Activated naive CD8-positive, alpha-beta T cell treated with anti-CD3 and anti-CD28 coated beads for 36 hours (primary cell): ENCODE measurements around the gene AGBL3. TPM values are rescaled to one million over a fixed set of nuclear protein-coding genes. Genes with fewer than 3 reads are reported as not detected.

Experiments used
- DNase-seq: peaks from one replicate; pipeline ENCODE4 v3.0.0; 2021
- H3K27ac Mint-ChIP-seq: one replicate; pipeline ENCODE4 v1.8.0; 2022; ENCODE audit warnings: mild to moderate bottlenecking, moderate library complexity, mixed read lengths
- H3K27me3 Mint-ChIP-seq: one replicate; pipeline ENCODE4 v1.8.0; 2022; ENCODE audit warnings: mild to moderate bottlenecking, mixed read lengths
- H3K36me3 Mint-ChIP-seq: one replicate; pipeline ENCODE4 v1.8.0; 2021; ENCODE audit warnings: mild to moderate bottlenecking, mixed read lengths
- H3K4me1 Mint-ChIP-seq: one replicate; pipeline ENCODE4 v1.8.0; 2021; ENCODE audit warnings: mixed read lengths
- H3K4me3 Mint-ChIP-seq: one replicate; pipeline ENCODE4 v1.8.0; 2022; ENCODE audit warnings: mild to moderate bottlenecking, moderate library complexity, mixed read lengths
- H3K9me3 Mint-ChIP-seq: one replicate; pipeline ENCODE4 v1.8.0; 2022; ENCODE audit warnings: mixed read lengths
- total RNA-seq, 2 experiments: library from RNA; stranded (reverse); gene quantifications; one replicate each; pipeline ENCODE4 v1.2.3, GENCODE V29; 2021

The AGBL3 gene
- 1 to 10 TPM; 2.2 to 3.6 TPM for total RNA-seq

DNA sequence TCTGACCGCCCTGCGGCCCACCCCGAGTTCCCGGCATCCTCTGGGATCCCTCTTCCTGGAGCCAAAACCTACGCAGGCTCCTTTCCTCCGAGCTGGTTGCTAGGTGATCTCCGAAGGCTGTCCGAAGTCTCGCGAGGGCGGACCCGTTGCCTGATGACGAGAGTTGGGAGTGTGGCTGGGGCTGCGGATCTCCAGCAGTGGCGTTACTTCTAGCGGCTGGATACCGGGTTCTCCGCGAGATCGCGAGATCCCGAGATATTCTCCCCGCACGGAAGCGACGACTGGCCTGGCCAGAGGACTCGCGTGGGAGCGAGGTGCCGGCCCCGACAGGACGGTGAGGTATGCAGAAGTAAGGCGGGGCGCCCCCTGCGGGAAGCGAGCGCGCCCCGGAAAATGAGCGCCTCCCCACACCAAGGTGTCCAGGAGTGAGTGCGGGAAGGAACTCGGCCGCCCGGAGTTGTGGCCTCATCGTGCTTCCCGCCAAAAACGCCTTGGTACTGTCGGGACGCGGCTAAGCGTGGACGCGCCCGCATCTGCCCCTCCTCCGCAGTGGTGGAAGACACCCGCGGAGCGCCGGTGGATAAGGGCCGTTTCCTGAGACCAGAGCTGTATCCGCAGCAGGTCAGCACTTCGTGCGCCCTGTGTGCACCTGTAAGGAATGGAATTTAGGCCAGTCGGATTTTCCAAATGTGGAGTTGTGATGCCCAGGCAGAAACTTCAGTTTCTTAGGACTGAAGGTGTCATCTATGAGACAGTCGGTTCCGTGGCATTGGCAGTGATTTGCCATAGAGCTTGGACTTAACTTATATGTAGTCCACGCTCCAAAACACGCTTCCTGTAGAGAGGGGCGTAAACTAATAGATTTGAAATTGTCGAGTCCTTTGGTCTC is at the start of gene AGBL3:
Gene AGBL3 (plus strand): TSS at position 146 of the 889 bp plus-strand sequence. CDS start 1,426 bp downstream, outside the sequence.
- H3K9me3 Mint-ChIP-seq, result no peaks in the 10 kb centered on the region
- H3K36me3 Mint-ChIP-seq, result peaks cover 25% of the 10 kb centered on the region
- peak within 1 kb of the TSS; percentile 98 for H3K4me3 Mint-ChIP-seq
- peaks cover 35% of the 10 kb centered on the region for H3K4me1 Mint-ChIP-seq
- H3K27ac Mint-ChIP-seq, result peak within 1 kb of the TSS; percentile 99
- no peaks in the 10 kb centered on the region for H3K27me3 Mint-ChIP-seq
- peak; percentile 91 for DNase-seq

DNA sequence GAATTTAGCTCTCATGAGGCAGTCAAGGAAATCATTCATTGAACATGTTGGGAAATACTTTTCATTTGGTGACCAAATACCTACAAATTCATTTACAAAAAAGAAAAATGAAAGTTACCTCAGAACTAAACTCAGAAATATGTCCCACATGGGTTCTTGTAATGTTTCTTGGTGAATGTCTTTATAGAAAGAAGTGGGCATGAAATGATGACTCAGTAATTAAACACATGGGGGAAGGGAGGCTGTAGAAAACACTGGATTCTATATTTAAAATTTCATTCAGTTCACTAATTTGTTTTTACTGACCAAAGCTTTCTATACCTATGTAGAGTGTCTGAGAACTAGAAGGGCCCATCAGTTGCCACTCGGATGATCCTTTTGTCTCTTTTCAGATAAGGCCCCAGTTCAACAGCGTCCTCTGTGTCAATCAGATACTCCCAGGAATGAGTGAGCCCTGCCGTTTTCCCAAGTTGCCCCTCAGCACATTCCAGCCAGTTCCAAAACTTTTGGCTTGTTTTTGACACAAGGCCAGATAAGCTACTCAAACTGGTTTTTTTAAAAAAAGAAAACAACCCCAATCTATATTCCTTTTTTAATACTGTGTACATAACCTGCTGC is 49.3 kb upstream of the AGBL3 start:
- Mint-ChIP-seq H3K36me3 (no peaks in the 10 kb centered on the region), H3K27ac (no peak overlapping the region), H3K9me3 (no peaks in the 10 kb centered on the region), H3K27me3 (no peaks in the 10 kb centered on the region), H3K4me3 (no peak overlapping the region), H3K4me1 (peaks cover 3% of the 10 kb centered on the region)
- DNase-seq, result no peak

DNA sequence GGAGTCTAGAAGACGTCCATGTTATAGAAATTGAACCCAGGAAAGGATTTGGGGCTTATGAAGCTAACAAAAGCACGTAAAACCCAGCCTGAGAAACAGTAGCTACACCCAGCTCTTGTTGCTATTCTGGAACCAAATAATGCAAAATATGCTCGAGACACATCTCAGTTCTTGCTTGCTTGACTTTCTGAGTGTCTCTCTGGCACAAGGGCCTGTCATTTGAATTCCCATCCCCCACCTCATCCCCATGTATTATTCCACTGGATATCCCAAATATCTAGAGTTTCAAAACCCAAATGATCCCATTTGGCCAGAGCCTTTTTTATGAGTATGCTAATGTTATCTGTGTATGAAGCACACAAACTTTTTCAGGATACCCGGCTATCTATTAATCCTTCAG is 48.2 kb upstream of the AGBL3 start:
- Mint-ChIP-seq H3K27me3 (no peaks in the 10 kb centered on the region), H3K27ac (no peak overlapping the region), H3K9me3 (no peaks in the 10 kb centered on the region), H3K4me3 (no peak overlapping the region), H3K36me3 (no peaks in the 10 kb centered on the region), H3K4me1 (peaks cover 3% of the 10 kb centered on the region)
- no peak for DNase-seq

DNA sequence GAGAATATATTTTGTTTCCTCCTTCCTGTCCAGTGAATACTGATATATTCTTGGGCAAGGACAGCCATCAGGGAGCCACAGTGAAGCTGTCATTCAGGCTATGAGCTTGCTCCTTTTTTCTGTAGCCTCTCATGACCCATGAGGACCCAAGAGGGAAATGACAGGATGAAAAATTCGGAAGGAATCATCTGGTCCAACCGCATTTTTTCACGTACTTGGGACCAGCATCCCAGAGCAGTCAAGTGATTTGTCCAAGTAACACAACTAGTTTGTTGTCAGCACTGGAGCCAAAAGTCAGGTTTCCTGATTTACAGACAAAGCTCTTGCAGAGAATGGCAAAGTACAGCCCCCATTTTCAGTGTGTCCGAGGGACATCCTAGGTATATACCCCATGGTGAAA is 47.2 kb upstream of the AGBL3 start:
- DNase-seq, result no peak
- H3K27me3 Mint-ChIP-seq, result no peaks in the 10 kb centered on the region
- H3K4me3 Mint-ChIP-seq, result no peak overlapping the region
- H3K27ac Mint-ChIP-seq, result no peak overlapping the region
- no peaks in the 10 kb centered on the region for H3K36me3 Mint-ChIP-seq
- H3K9me3 Mint-ChIP-seq, result no peaks in the 10 kb centered on the region
- peaks cover 3% of the 10 kb centered on the region for H3K4me1 Mint-ChIP-seq

DNA sequence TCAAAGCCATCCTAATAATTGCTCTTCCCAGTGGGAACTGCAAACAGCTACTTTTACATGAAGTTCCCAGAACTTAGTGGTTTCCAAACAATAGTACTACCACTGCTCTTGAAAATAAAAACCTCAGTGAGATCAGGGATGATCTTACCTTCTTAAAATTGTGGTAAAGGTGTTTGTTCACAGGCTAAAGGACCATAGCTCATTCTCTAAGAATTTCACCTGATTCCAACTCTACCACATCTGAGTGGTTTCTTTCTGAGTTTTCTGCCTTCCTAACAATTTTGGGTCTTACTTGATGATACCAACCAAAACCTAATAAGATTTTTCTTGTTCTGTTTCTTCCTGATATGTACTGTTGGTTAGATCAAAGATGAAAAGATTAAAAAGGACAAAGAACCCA is 45.6 kb upstream of the AGBL3 start:
- H3K27ac Mint-ChIP-seq, result no peak overlapping the region
- peaks cover 4% of the 10 kb centered on the region for H3K4me1 Mint-ChIP-seq
- no peak overlapping the region for H3K4me3 Mint-ChIP-seq
- no peaks in the 10 kb centered on the region for H3K27me3 Mint-ChIP-seq
- H3K9me3 Mint-ChIP-seq, result no peaks in the 10 kb centered on the region
- DNase-seq, result no peak
- H3K36me3 Mint-ChIP-seq, result no peaks in the 10 kb centered on the region

DNA sequence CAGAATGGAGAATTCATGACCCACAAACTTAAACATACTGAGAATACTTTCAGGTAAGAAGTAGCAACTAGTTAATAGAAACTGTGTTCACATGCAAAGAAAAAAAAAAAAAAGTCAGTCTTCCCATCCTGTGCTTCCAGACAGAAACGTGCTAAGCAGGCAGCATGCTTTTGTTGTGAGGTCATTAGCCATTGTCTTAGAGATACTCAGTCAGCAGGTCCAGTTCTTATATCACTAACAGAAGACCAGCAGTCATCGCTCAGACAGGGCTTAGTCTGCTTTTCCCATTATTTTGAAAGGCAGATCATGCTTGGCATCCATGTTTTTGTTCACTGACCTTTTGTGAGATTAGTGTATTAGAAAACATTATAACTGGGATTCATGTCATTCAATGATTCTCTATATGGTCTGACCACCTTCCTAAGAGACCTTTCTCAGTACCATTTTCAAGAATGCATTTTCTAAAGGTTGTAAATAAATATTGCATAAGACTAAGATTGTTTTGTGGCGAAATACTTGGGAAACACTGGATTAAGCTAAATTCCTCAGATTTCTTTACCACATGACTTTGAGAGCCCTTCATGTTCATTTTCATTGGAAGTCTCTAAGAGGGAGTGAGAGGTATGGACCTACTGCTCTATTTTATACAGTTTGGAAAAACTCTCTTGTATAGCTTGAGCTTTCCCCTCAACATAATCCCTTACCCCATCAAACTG is 45.0 kb upstream of the AGBL3 start:
- Mint-ChIP-seq H3K36me3 (no peaks in the 10 kb centered on the region), H3K27me3 (no peaks in the 10 kb centered on the region), H3K9me3 (no peaks in the 10 kb centered on the region), H3K4me1 (peaks cover 8% of the 10 kb centered on the region), H3K27ac (no peak overlapping the region), H3K4me3 (no peak overlapping the region)
- no peak for DNase-seq

DNA sequence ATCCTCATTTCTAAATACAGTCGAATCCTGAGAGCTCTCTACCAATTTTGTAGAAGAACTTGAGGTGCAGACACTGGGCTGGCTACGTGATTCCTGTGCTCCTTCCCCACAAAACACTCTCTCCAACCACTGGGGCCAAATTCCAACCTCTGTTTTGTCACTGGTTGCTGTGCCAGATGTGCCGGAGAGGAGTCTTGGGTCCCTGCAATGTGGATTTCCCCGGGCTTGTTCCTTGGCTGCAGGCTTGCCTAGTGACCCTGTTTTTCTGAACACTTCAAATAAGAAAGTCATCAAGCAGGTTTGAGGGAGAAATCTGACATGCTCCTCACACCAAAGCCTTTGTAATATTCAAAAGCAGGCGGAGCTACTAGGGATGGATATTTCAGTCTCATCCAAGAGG is 44.4 kb upstream of the AGBL3 start:
- no peaks in the 10 kb centered on the region for H3K36me3 Mint-ChIP-seq
- no peak overlapping the region for H3K27ac Mint-ChIP-seq
- H3K27me3 Mint-ChIP-seq, result no peaks in the 10 kb centered on the region
- H3K9me3 Mint-ChIP-seq, result no peaks in the 10 kb centered on the region
- H3K4me1 Mint-ChIP-seq, result peaks cover 13% of the 10 kb centered on the region
- DNase-seq, result no peak
- no peak overlapping the region for H3K4me3 Mint-ChIP-seq

DNA sequence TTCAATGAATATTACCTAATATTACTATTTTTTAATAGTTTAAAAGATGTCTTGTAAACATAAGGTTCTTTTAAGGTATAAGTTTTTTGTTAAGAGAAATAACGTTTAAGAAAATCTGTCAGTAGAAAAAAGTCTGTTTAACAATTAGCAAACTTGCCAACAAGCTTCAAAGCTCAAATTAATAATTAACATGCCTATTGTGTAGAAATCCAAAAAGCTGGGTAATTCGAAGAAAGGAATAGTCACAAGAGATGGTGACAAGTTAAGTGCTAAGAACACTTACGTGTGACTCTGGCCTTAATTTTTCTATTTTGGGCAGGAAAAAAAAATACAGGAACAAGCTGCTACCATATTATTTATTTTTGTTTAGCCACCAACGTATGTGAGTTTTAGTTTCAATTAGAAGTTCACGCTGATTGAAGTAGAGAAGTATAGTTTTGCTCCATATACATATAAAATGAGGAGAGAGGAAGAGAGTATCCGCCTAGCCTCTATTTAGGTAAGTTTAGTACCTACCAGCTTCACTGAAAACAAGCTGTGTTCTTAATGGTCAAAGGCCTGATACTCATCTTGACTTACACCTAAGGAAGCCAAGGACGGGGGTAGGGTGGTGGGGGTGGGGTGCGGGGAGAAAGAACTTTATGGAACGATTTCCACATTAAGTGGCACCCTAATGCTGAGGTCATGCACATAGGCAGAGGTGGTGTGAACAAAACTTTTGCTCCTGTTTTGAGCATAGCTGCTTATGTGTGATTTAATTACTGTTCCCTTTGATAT is 43.4 kb upstream of the AGBL3 start:
- no peaks in the 10 kb centered on the region for H3K27me3 Mint-ChIP-seq
- H3K27ac Mint-ChIP-seq, result no peak overlapping the region

DNA sequence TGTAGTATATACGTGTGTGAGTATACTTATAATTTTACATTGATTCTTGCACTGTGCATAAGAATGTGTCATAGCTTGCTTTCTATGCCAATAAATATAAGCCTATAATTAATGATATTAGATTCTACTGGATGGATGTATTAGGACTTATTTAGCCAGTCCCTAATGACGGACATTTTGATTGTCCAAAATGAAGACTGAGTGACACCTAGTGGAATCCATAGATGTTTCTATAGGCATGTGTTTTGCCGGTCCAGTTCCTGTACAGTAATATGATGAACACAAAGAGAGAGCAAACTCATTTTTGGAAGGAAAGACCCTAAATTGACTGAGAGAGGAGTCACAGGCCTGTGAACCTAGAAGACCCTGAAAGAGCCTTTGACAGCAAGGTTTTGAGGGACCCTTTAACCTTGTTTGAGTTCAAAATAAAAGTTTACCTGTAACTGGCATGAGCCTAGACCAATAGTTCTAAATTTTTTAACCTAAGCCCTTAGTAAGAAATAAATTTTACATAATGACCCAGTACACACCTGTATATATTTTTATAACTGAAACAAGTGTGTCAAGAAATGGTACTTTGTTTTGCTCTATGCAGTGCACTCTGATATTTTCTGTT is 42.4 kb upstream of the AGBL3 start:
- H3K4me3 Mint-ChIP-seq, result no peak overlapping the region

More for the DNA sequence above, 43.4 kb upstream of the AGBL3 start:
- Mint-ChIP-seq H3K9me3 (no peaks in the 10 kb centered on the region), H3K4me1 (peaks cover 14% of the 10 kb centered on the region), H3K4me3 (no peak overlapping the region), H3K36me3 (no peaks in the 10 kb centered on the region)
- DNase-seq, result no peak

DNA sequence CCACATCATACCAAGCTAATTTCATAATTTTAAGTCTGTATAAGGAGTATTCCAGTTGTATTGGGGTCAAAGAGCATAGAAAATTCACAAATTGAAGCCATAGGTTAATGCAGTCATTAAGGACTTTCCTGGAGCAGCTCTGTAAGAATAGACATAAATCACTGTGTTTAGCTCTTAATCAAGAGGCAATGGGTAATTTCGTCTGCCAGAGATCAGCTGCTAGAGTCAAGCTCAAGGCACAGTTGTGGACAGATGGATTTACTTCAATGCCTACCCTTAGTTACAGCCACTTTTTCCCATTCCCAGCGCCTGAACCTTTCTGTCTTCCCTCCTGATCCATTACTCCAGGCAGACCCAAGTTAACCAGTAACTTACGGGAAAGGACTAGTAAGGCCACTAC is 40.6 kb upstream of the AGBL3 start:
- H3K4me1 Mint-ChIP-seq, result peaks cover 14% of the 10 kb centered on the region
- H3K4me3 Mint-ChIP-seq, result no peak overlapping the region
- DNase-seq, result no peak
- H3K27me3 Mint-ChIP-seq, result no peaks in the 10 kb centered on the region
- no peak overlapping the region for H3K27ac Mint-ChIP-seq
- H3K9me3 Mint-ChIP-seq, result no peaks in the 10 kb centered on the region
- H3K36me3 Mint-ChIP-seq, result no peaks in the 10 kb centered on the region

More for the DNA sequence above, 42.4 kb upstream of the AGBL3 start:
- no peaks in the 10 kb centered on the region for H3K36me3 Mint-ChIP-seq
- H3K27ac Mint-ChIP-seq, result no peak overlapping the region
- H3K4me1 Mint-ChIP-seq, result peaks cover 14% of the 10 kb centered on the region
- no peak for DNase-seq
- no peaks in the 10 kb centered on the region for H3K27me3 Mint-ChIP-seq
- no peaks in the 10 kb centered on the region for H3K9me3 Mint-ChIP-seq

DNA sequence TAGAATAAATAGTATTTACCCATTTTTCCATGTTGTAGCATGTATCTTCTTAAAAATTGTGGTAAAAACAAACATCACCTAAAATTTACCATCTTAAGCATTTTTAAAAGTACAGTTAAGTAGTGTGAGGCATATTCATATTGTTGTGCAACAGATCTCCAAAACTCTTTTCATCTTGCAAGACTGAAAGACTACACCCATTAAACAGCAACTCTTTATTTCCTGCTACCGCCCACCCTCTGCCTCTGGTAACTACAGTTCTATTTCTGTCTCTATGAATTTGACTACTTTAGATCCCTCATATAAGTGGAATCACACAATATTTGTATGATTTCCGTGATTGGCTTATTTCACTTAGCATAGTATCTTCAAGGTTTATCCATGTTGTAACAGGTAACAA is 40.0 kb upstream of the AGBL3 start:
- Mint-ChIP-seq H3K36me3 (no peaks in the 10 kb centered on the region), H3K27me3 (no peaks in the 10 kb centered on the region), H3K27ac (no peak overlapping the region), H3K9me3 (no peaks in the 10 kb centered on the region), H3K4me3 (no peak overlapping the region), H3K4me1 (peaks cover 14% of the 10 kb centered on the region)
- peak; percentile 8 for DNase-seq

DNA sequence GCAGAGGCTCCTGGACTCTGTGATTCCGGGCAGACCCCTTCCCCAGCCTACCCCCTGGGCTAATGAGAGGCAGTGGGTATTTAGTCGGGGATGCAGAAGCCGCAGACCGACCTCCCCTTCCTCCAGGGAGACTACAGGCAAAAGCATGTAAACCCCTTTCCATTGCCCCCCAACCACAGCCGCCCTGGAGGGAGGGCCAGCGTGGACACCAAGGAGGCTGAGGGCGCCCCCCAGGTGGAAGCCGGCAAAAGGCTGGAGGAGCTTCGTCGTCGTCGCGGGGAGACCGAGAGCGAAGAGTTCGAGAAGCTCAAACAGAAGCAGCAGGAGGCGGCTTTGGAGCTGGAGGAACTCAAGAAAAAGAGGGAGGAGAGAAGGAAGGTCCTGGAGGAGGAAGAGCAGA is 39.0 kb upstream of the AGBL3 start:
- Mint-ChIP-seq H3K36me3 (no peaks in the 10 kb centered on the region), H3K27me3 (no peaks in the 10 kb centered on the region), H3K4me3 (no peak overlapping the region), H3K27ac (no peak overlapping the region), H3K4me1 (peaks cover 14% of the 10 kb centered on the region), H3K9me3 (no peaks in the 10 kb centered on the region)
- DNase-seq, result no peak

DNA sequence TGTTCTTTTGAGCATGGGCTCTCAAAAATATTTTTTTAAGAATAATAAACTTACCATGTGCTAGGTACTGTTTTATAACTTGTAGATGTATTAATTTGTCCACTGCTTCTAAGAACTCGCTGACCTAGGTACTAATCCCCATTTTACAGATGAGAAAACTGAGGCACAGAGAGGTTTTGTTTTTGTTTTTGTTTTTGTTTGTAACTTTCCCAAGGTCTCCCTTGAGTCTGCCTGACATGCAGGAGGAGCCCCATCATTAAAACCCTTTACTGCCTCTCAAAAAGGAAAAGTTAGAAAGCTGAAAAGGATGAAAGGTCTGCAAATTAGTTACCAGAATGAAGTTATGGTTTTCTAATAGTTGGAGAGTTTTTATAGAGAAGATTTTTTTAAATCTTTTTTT is 38.5 kb upstream of the AGBL3 start:
- Mint-ChIP-seq H3K27ac (no peak overlapping the region), H3K9me3 (no peaks in the 10 kb centered on the region), H3K4me3 (no peak overlapping the region), H3K27me3 (no peaks in the 10 kb centered on the region), H3K36me3 (no peaks in the 10 kb centered on the region), H3K4me1 (peaks cover 14% of the 10 kb centered on the region)
- DNase-seq, result no peak

DNA sequence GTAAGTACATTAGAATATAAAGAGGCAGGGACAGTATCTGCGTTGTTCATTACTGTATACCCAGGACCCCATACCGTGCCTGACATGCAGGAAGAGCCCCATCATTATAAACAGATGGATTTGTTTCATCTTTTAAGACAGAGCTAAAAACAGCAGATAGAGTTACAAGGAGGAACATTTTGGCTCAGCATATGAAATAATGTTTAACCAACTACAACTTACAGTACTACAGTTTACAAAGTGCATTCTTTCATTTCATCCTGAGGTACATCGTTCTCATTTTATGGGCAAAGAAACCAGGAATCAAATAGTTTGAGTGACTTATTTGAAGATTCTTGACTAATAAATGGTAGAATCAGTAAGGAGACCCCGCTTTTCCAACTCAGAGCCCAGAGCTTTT is 38.1 kb upstream of the AGBL3 start:
- H3K9me3 Mint-ChIP-seq, result no peaks in the 10 kb centered on the region
- peaks cover 14% of the 10 kb centered on the region for H3K4me1 Mint-ChIP-seq
- H3K4me3 Mint-ChIP-seq, result no peak overlapping the region
- no peak overlapping the region for H3K27ac Mint-ChIP-seq
- no peaks in the 10 kb centered on the region for H3K36me3 Mint-ChIP-seq
- no peaks in the 10 kb centered on the region for H3K27me3 Mint-ChIP-seq
- DNase-seq, result no peak
